ENCODE measurements around the gene PFKL. TPM values are rescaled to one million over a fixed set of nuclear protein-coding genes. Genes with fewer than 3 reads are reported as not detected.
"Not testable (repeated sequence)": the region's sequence is repeated elsewhere in the genome, so short reads cannot be mapped to it uniquely, and the experiment has no call there.

The PFKL gene
- total RNA-seq, 4 donors from 2014 or later: 104 to 145 (median 136) TPM

- TF ChIP-seq POLR2A (IDR thresholded peaks at IDR 0.05): peak in 1 of 2 donors; percentile 78
- TF ChIP-seq, protein P1, sequence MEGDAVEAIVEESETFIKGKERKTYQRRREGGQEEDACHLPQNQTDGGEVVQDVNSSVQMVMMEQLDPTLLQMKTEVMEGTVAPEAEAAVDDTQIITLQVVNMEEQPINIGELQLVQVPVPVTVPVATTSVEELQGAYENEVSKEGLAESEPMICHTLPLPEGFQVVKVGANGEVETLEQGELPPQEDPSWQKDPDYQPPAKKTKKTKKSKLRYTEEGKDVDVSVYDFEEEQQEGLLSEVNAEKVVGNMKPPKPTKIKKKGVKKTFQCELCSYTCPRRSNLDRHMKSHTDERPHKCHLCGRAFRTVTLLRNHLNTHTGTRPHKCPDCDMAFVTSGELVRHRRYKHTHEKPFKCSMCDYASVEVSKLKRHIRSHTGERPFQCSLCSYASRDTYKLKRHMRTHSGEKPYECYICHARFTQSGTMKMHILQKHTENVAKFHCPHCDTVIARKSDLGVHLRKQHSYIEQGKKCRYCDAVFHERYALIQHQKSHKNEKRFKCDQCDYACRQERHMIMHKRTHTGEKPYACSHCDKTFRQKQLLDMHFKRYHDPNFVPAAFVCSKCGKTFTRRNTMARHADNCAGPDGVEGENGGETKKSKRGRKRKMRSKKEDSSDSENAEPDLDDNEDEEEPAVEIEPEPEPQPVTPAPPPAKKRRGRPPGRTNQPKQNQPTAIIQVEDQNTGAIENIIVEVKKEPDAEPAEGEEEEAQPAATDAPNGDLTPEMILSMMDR (IDR thresholded peaks at IDR 0.05): no peak
- WGBS, 2 donors: 0 to 2% methylated on average over 22 to 59 of the region's 90 CpGs
- DNase-seq (ENCODE audit: low spot score in 2 of 2): peak; percentile 89 to 98
- intact Hi-C loops (cut with DNase I; ENCODE audit: low total_unique reads): no loop called here
- H3K4me3 ChIP-seq (ENCODE audit: low read depth, poor library complexity, severe bottlenecking): peak within 1 kb of the TSS; percentile 68
Observed at GRCh38 chr21:44338971-44339910, 39.4 kb downstream of the PFKL start, which contains the start of gene CFAP410. Gene CFAP410, minus strand, starts transcription at chr21:44339390. Its CDS starts 196 bp downstream, at chr21:44339194.

- DNase-seq (ENCODE audit: low spot score in 2 of 2); intact Hi-C loops (cut with DNase I; ENCODE audit: low total_unique reads); H3K4me3 ChIP-seq (ENCODE audit: low read depth, poor library complexity, severe bottlenecking): not testable (repeated sequence)
- 86 to 89% methylated on average over 12 of the region's 12 CpGs for WGBS, 2 donors
Observed at GRCh38 chr21:44341726-44342458, 42.0 kb downstream of the PFKL start.

GRCh38 chr21:44342981-44343380 lies 43.1 kb downstream of the PFKL start:
- H3K4me3 ChIP-seq (ENCODE audit: low read depth, poor library complexity, severe bottlenecking); intact Hi-C loops (cut with DNase I; ENCODE audit: low total_unique reads); DNase-seq (ENCODE audit: low spot score in 2 of 2): not testable (repeated sequence)
- WGBS, 2 donors: 80% methylated on average over 8 of the region's 8 CpGs

GRCh38 chr21:44344541-44345183 lies 44.8 kb downstream of the PFKL start:
- 76 to 86% methylated on average over 8 to 11 of the region's 17 CpGs for WGBS, 2 donors
- no peak overlapping the region for H3K4me3 ChIP-seq (ENCODE audit: low read depth, poor library complexity, severe bottlenecking)
- intact Hi-C loops (cut with DNase I; ENCODE audit: low total_unique reads): no loop called here
- no peak for DNase-seq (ENCODE audit: low spot score in 2 of 2)
- TF ChIP-seq, protein P1 (IDR thresholded peaks at IDR 0.05): no peak
- no peak for TF ChIP-seq POLR2A (IDR thresholded peaks at IDR 0.05)

- no peak for DNase-seq (ENCODE audit: low spot score in 2 of 2)
- TF ChIP-seq, protein P1 (IDR thresholded peaks at IDR 0.05): no peak
- no peak for TF ChIP-seq POLR2A (IDR thresholded peaks at IDR 0.05)
- intact Hi-C loops (cut with DNase I; ENCODE audit: low total_unique reads): no loop called here
- no peak overlapping the region for H3K4me3 ChIP-seq (ENCODE audit: low read depth, poor library complexity, severe bottlenecking)
- WGBS, 2 donors: 70% methylated on average over 10 to 11 of the region's 11 CpGs
Observed at GRCh38 chr21:44345495-44345894, 45.6 kb downstream of the PFKL start.

DNA sequence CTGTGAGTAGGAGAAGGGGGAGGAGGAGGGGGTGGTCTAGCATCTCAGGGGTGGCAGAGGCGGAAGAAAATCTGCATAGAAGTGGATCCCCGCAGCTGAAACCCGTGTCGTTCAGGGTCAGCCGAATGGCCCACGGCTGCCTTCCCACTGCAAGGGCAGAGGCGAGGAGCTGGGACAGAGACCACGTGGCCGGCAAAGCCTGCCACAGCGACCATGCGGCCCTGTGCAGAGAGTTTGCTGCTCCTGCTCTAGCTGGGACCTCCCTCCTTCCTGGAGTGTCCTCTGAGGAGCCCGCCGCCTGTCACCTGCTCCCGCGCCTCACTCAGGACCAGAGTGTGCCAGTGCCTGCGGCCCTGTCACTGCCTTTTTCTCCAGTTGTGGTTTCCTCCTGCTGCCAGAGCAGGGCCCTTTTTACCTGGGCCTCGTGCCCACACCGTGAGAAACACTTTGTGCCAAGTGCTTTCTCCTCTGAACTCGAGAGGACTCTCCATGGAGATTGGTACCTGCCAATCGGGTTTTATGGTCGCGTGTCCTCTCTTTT lies 48.1 kb downstream of the PFKL start:
- intact Hi-C loops (cut with DNase I; ENCODE audit: low total_unique reads): no loop called here
- 44 to 53% methylated on average over 22 of the region's 22 CpGs for WGBS, 2 donors
- TF ChIP-seq POLR2A (IDR thresholded peaks at IDR 0.05): no peak
- TF ChIP-seq, protein P1 (IDR thresholded peaks at IDR 0.05): no peak
- H3K4me3 ChIP-seq (ENCODE audit: low read depth, poor library complexity, severe bottlenecking): no peak overlapping the region
- peak in 1 of 2 donors; percentile 83 for DNase-seq (ENCODE audit: low spot score in 2 of 2)

All from lower leg skin (tissue), 4 donors.